HG02884 (cell line): Measurements from ENCODE around the gene SNX1.
"Not testable (repeated sequence)": the region's sequence is repeated elsewhere in the genome, so short reads cannot be mapped to it uniquely, and the experiment has no call there.

Experiments
- ATAC-seq: cut with Tn5 transposase; IDR thresholded peaks from one replicate; pipeline ENCODE4 v1.9.1; 2021; ENCODE audit warnings: mild to moderate bottlenecking, moderate library complexity; ENCODE audit not compliant: unreplicated experiment

The SNX1 gene

DNA sequence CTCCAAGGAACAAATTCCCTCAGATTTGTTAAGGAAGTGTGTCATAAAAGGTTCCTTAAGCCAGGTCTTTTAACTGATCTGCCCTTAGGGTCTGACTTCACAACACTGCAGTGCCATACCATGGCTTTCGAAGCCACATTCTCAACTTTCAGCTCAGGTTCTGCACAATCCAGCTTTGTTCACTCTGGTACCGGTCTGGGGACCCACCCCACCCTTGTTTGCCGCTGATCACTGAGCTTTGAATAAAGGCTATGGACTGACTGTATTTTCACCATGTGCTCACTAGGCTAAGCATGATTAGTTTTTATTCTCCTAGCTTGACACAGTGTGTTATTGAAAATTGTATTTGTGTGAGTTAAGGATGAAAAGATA lies 15.9 kb downstream of the SNX1 start:
- ATAC-seq = no peak

DNA sequence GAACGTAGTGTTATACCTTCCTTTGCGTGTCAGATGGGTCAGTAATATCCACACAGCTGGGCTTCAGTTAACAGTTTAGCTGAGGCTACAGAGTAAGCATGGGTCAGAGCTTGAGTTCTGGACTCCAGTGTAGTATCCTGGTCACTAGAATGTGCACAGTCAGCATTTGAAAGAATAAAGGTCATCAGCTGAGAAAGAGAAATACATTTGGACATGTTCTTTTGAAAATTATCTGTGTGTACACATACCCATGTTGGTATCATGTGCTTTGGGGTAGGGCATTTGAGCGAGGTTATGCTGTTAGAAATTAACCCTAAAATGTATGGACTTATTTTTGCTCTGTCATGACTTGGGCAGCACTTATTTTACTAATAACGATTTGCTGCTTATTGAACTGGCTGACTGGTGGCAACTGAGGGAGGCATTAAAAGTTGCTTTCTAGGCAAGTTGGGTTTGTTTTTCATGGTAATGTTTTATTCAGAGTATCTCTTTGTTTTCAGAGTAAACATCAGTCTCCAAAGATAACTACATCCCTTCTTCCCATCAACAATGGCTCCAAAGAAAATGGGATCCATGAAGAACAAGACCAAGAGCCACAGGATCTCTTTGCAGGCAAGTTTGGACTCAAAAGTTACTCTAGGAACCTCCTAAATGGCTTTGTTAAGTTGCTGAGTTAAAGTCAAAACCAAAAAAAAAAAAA lies 16.4 kb downstream of the SNX1 start:
- no peak for ATAC-seq

DNA sequence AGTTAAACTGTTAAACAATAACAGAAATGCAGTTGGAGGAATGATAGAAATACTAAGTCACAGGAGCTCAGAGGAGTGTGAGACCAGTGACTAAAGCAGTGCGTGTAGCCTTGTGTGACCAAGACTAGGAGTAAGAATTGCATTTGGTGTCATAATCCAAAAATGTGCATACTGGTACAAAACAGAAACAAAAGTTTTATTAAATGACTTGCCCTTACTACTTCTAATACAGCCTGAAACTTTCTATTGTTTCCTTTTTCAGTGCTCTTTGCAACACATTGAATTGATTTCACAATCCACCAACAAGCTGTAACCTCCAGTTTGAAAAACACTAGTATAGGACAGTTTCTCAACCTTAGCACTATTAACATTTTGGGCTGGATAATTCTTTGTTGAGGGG lies 17.1 kb downstream of the SNX1 start:
- ATAC-seq = no peak

DNA sequence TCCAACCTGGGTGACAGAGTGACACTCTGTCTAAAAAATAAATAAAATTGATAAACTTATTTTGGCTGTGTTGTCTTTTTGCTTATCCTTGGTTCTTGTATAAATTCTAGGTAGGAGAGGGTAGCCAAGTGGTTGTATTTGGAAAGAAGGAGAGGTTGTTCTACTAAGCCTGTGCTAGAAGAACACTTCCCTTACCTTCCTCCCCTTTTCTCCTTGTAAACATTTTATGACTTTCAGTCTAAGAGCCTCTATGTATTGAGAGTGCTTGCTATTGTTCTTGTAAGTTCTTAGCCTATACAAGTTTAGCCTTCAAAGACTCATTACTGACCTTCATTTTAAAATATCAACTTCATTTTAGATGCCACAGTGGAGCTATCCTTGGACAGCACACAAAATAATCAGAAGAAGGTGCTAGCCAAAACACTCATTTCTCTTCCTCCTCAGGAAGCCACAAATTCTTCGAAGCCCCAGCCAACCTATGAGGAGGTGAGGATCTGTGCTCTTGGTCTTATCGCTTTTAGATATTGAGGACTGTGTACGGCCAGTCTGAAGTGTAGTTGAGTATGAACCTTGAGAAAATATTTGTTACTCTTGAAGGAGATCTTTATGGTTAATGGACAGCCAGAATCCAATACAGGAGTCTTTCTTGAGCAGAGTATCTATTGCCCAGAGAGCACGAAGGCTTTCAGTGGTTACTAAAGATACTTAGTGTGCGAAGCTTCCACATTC lies 22.1 kb downstream of the SNX1 start:
- no peak for ATAC-seq

DNA sequence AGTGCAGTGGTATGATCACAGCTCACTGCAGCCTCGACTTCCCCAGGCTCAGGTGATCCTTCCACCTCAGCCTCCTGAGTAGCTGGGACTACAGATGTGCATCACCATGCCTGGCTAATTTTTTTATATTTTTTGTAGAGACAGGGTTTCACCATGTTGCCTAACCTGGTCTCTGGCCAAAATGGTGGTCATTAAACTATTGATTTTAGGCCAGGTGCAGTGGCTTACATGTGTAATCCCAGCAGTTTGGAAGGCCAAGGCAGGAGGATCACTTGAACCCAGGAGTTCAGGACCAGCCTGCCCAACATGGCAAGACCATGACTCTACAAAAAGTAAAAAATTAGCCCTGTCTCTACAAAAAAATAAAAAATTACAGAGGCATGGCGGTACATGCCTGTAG lies 24.5 kb downstream of the SNX1 start:
- not testable (repeated sequence) for ATAC-seq

DNA sequence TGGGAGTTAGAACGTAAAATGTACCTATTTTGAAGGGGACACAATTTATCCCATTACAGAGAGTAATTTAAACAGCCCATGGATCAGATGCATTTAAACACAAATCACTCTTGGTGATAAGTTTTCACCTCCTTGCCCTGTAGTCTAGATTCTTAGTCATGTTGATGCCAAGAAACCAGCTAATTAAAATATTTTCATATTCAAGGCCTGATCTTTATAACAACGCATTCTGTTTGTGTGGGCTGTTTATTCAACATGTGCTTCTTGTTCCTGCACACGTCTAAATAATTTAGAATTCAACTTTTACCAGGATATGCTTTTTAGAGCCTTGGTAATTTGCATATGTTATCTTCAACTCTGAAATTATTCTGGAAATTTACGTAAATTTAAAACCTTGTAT lies 25.8 kb downstream of the SNX1 start:
- no peak for ATAC-seq

DNA sequence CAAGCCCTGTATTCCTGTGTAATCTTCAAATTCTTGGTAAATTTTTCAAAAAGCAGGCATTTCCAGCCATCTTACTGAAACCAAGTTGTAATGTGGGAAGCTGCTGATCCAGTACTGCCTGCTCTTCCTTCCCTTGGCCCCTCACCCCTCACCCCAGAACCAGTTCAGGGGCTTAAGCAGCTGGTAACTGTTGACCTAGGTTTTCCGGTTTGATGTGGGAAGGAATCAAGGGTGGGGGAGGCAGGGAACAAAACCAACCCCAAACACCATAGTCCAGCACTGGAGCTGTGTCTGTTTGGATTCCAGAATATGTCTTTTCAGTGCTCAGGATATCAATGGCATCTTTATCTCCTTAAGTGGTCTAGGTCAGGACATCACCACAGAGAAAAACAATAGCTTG lies 26.7 kb downstream of the SNX1 start:
- ATAC-seq = no peak

DNA sequence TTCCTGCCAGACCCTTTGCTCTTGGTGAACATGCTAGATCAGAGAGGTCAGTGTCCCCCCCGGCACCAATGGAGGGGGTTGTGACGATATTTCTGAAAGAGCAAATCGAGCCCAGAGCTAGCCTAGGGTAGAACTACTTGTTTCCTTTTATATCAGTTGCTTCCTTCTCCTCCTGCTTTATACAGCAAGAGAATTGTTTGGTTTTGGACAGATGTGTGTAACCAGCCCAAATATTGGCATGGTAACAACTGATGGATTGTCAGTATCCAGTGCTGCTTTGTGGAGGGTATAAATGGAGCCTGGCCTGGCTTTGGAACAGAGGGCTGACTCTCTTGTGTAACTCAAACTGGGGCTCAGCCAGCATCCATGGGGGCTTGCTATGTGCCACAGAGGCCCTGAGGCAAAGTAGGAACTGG lies 27.2 kb downstream of the SNX1 start:
- no peak for ATAC-seq

DNA sequence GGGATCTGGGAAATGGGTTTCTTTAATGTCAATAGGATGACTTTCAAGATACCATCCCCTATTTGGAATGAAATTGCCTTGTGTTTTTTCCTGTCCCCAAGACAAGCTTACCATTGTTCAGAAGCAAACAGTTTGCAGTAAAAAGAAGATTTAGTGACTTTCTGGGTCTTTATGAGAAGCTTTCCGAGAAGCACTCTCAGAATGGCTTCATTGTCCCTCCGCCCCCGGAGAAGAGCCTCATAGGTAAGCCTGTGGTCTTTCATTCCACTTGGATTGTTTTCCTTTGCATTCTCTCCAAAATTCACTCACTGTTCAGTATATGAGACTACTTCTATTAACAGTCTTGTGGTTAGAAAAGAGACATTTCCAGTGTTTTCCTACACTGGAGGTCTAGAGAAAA lies 30.2 kb downstream of the SNX1 start:
- ATAC-seq = no peak

DNA sequence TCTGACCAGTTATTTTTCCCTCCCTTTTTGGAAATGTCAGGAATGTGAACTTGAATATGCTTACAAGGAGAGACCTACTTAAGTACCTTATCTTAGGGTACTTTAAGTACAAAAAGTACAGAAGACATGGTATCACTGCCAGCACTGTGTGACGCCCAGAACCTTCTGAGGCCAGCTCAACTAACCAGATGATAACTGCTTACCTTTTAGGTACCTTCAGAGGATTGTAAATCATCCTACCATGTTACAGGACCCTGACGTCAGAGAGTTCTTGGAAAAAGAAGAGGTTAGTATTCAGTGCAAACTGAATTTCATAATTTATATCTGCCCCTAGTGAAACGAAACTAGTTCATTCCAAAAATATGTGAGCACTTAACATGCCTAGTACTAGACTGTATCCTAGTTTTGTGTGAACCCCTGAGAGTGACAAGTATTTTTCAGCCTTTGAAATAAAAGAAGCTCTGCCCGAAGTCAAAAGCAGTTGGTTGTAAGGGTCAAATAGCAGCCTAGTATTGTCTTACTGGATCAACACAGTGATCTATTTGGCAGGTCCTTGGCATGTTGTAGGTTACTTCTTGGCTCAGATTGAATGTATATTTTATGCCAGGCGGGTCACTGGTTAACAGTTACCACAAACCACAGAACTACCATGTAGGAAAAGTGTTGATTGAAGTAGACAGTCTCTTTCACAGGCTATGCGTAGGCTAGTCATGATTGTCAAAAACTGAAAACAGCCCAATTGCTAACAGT lies 31.9 kb downstream of the SNX1 start:
- no peak for ATAC-seq

DNA sequence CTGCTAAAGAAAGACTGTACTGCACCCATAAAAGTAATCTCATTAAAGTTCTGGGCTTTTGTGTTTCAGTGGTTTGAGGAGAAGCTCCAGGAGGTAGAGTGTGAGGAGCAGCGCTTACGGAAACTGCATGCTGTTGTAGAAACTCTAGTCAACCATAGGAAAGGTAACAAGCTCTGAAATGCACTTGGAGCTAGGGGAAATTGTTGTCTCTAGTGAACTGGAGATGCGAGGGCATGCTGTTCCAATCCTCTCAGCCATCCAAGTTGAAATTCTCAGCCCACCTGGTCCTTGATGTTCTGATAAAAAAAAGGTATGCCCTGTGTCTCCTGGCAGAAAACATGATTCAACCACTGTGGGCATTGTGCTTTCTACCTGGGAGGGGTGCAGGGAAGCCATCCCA lies 34.4 kb downstream of the SNX1 start:
- ATAC-seq = no peak

DNA sequence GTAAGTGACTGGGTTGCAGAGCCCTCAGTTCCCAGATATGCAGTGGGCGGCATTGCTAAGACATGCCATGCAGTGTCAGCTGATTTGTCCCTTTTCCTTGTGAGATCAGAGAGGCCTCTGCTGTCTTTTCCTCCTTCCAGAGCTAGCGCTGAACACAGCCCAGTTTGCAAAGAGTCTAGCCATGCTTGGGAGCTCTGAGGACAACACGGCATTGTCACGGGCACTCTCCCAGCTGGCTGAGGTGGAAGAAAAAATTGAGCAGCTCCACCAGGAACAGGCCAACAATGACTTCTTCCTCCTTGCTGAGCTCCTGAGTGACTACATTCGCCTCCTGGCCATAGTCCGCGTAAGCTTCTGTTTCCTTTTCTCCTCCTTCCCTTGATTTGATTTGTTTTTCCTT lies 35.8 kb downstream of the SNX1 start:
- no peak for ATAC-seq

DNA sequence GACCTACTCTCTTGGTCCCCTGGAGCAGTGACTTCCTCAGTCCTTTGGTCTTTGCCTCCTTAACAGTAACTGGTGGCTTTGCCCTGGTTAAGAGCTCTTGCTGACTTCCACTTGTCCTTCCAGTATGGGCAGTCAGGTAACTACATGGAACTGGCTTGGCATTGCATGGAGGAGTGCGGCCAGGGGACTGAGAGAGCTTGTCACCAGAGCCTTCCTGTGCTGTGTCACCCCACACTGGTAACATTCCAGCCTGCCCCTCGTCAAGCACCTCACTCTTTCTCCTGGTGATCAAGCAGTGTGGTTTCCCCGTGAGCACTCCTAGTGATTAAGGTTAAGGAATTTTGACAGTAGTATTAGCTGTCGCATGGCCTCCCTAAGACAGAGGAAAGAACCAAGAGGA lies 36.4 kb downstream of the SNX1 start:
- ATAC-seq = no peak

DNA sequence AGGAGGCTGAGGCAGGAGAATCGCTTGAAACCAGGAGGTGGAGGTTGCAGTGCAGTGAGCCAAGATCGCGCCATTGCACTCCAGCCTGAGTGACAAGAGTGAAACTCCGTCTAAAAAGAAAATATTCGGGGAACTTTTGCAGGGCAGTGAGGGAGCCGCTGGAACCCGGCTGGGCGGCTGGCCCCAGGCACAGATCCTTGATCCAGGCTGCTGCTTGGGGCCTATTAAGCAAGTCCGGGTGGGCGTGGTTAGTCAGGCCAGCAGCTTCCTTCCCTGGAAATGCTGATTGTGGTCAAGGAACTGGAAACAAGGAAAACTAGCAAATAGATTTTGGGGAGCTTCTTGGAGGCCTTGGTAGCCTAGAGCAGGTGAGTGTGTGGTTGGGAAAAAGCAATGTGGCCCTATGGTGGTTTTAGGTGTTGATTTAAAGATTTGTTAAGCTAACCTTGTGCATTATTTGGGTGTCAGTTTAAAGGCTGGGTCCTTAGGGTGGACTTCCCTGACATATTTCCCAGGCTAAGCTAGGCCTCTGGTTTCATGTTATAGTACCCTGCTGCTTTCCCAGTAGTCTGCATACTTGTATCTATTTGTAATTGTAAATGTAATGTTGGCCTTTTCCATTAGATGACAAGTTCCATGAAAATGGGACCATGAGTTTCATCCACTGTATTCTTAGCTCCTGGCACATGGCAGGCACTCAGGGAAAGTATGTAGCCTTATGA lies 38.0 kb downstream of the SNX1 start:
- ATAC-seq = no peak

DNA sequence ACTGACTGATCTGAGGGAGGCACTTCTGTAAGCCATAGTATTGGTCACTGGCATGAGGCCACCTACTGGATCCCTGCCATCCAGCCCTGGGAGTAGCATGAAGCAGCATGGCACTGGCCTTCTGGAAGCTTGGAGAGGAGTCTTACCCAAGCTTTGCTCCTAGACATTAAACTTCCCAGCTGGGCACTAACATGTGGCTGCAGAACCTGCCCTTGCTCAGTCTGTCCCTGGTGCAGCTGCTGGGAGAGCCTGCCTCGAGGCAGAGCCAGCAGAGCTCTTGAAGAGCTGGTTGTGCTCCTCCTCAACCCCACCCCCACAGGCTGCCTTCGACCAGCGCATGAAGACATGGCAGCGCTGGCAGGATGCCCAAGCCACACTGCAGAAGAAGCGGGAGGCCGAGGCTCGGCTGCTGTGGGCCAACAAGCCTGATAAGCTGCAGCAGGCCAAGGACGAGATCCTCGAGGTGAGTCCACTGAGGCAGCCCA lies 38.6 kb downstream of the SNX1 start:
- ATAC-seq = no peak

DNA sequence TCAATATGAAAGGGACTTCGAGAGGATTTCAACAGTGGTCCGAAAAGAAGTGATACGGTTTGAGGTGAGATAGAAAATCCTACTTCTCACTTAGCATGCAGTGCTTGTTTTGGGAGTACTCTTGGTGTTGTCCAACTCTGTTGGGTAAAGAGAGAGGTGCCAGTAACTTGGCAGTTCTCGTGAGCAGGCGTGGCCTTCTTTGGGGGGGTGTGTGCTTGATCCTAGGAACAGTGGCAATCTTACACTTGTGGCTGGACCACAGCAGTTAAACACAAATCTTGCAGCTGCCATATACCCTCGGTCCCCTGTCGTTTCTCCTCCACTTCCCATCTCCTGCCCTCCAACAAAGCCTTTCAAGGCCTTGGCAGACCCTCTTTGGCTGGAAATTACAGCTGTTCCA lies 40.6 kb downstream of the SNX1 start:
- no peak for ATAC-seq

DNA sequence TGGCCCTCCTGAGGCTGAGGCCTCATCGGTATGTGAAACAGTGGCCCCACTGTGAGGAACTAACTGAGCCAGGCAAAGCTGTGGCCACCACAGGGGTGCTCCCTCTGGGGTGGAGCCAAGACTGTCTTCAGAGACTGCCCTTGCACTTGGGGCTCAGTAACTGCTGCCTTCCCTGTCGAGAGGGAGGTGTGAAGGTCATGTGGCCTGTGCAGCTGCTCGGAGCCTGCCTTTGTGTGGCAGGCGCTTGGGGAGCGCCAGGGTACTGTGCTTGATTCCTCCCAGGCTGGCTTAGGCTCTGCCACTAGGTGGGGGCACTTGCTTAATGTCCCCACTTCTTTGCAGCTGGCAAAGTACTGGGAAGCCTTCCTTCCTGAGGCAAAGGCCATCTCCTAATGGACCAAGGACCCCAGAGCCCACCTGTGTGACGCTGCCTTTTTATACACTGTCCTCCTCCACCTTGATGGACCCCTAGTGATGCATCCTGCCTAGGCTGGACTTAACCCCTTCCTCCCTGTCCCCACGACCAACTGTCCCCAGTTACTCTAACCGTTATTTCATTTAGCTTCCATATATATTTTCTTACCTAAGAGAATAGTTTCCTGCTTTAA lies 41.5 kb downstream of the SNX1 start:
- no peak for ATAC-seq

DNA sequence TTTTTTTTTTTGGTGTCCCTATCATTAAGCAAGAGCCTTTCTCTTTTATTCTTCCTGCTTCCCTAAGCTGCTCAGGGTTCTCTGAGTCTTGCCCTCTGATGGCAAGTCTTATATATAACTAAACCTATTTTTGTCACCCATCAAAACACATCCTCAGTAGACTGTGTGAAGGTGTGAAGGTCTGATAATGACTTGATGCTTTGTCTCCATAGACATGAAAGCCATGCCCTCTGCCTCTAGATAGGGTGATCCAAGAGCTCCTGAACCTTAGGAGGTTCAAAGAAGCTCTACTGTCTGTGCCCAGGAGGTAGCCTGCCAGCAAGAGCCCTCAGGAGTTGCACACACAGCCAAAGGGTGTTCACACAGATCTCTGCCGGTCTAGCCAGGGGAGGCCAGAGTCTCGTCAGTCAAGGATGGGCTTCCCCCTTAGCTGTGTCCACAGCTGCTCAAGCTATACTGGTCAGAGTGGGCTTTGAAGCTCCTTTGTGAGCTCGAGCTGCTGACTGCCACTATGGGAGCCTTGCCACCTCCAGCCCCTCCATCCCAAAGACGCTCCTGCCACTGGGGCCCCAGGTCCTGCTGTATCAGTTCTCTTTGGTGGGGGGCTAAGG lies 42.7 kb downstream of the SNX1 start:
- no peak for ATAC-seq

DNA sequence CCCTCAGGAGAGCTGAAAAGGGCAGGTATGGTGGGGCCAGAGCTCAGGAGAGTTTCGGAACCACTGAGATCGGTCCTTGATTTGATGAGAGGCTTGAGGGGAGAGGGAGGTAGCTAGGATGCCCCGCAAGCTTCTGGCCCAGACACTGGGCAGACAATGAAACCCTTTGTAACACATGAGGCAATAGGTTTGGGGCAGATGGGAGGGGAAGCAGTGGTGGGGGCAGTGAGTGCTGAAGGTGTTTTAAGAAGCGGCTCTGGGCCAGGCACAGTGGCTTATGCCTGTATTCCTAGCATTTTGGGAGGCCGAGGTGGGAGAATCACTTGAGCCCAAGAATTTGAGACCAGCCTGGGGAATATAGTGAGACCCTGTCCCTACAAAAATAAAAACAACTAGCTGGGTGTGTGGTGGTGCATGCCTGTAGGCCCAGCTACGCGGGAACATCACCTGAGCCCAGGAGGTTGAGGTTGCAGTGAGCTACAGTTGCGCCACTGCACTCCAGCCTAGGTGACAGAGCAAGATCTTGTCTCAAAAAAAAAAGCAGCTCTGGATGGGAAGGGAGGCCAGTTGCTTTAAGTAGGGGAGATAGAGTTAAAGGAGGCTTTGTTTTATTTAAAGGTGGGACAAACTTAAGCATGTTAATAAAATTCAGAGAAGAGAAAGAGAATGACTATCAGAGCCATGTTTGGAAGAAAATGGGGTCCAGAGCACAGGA lies 46.2 kb downstream of the SNX1 start:
- ATAC-seq = no peak

DNA sequence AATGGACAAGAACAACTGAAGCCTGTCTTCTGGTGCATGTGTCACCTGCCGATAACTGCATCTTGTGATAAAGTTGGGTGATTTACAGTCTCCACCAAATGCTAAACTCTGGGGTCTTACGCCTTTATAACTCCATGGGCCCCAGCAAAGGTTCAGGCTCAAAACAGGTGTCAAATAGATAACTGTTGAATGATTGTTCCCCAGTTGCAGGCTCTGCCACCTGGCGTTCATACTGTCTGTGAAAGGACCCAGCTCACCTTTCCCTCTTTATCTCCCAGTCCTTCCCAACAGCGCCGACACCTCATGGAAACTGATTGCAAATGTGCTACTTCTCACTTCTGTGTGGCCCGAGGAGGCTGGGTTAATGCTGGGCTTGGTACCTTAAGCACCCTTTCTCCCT lies 47.5 kb downstream of the SNX1 start:
- no peak for ATAC-seq
